Measurements from ENCODE around the gene TMPRSS12.
"Not testable (repeated sequence)": the region's sequence is repeated elsewhere in the genome, so short reads cannot be mapped to it uniquely, and the experiment has no call there.

TMPRSS12 gene

DNA sequence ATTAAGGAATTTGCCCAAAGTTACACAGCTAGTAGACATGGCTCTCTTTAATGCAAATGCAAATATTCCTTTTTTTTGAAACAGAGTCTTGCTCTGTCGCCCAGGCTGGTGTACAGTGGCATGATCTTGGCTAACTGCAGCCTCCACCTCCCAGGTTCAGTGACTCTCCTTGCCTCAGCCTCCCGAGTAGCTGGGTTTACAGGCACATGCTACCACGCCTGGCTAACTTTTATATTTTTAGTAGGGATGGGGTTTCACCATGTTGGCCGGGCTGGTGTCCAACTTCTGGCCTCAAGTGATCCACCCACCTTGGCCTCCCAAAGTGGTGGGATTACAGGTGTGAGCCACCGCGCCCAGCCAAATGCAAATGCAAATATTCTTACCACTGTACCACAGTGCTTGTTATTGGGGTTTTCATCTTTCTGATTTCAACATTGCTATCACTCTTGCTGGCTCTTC is 85.1 kb downstream of the TMPRSS12 start:
- FAIRE-seq = no peak

DNA sequence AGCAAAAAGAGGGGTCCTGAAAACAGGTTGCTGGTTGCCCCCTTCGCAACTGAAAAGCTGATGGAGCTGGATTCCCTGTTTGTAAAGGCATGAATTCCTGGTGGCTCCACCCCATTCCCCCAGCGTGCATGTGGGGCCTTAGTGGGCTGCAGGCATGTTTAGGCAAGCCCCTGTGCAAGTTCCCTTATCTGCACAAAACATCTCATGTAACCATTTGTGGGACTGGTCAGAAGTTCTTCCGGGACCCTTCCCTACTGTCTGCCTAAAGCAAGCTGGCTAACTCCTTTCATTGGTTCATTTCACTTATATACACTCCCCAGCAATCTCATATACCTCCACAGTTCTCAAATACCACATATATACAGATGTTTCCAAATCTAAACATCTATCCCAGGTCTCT is 85.7 kb downstream of the TMPRSS12 start:
- no peak for FAIRE-seq

DNA sequence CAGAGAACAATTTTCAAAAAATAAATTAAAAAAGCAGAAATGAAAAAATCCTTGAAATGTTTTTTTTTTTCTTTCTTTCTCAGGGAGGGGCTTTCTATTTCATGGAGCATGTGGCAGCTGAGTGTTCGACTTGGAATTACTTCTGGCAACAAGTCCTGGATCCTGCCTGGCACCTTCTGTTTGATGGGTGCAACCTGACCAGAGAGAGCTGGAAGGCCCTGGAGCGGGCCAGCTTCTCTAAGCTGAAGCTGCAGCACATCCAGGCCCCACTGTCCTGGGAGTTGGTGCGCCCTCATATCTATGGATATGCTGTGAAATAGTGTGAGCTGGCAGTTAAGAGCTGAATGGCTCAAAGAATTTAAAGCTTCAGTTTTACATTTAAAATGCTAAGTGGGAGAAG is 87.1 kb downstream of the TMPRSS12 start:
- FAIRE-seq = no peak

DNA sequence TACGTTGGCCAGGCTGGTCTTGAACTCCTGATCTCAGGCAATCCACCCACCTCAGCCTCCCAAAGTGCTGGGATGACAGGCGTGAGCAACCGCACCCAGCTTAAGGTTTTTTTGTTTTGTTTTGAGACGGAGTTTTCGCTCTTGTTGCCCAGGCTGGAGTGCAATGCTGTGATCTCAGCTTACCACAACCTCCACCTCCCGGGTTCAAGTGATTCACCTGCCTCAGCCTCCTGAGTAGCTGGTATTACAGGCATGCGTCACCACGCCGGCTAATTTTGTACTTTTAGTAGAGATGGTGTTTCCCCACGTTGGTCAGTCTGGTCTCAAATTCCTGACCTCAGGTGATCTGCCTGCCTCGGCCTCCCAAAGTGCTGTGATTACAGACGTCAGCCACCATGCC is 87.8 kb downstream of the TMPRSS12 start:
- not testable (repeated sequence) for FAIRE-seq

DNA sequence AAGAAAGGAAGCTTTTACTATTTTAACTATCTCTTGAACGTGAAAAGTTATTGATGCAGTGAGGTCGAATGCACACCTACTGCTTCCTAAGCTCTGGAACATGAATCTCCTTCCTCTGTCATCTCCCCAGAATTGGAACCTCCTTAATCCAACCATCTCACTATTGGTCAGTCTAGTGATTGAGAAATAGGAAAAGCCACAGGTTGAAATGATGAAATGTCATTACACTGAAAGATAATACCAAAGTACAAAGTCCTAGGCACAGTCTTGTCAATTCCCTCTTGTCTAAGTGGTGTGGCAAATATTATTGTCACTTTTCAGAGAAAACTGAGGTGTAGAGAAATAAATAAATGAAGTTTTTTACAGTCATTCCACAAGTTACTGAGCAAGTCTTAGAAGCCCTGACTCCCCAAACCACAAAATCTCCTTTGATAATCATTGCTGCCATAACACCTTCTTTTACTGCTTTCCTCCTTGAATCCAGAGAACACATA is 90.1 kb downstream of the TMPRSS12 start:
- FAIRE-seq = no peak

DNA sequence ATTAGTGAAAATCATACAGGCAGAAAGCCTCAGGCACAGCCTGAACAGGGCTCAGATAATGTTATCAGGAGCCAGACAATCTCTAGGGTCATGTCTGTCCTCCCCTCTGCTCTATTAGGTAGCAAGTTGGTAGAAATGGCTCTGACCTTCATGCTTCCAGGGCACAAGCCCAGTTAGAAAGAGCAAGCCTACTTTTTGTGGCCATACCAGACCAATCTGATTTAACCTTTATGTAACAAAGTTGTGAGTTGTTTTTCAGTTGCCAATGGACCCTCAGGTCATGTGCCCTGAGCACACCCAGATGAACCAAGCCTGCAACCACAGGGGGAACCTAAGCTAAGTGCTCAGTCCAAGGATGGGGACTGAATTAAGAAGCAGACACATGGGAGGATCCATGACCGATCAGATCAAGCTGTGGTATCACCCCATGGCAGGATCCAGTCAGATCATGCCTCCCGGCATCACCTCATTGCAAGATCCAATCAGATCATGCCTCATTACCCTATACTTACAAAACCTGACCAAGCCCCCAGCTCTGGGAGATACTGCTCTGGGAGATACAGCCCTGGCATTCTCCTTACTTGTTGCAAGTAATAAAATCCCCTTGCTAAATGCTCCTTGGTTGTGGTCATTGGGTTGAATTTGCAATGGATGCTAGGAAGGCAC is 90.9 kb downstream of the TMPRSS12 start:
- FAIRE-seq = no peak

DNA sequence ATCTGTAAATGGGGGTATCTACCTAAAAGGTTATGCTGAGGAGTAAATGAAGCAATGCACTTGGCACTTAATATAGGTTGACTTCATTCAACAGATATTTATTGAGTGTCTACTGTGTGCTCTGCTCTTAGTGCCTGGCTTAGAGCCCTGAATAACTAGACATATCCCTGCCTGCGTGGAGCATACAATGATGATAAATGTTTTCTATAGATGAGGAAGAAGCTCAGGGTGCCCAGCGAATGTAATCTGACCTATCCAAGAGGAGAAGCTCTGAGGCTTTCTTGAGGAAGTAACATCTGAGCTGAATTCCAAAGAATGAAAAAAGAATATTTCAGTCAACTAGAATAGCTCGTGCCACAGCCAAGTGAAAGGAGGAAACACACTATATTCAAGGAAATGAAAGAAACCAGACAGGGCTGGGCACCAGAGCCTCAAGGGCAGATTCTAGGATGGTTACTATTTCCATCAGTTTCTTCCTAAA is 91.7 kb downstream of the TMPRSS12 start:
- FAIRE-seq = no peak

DNA sequence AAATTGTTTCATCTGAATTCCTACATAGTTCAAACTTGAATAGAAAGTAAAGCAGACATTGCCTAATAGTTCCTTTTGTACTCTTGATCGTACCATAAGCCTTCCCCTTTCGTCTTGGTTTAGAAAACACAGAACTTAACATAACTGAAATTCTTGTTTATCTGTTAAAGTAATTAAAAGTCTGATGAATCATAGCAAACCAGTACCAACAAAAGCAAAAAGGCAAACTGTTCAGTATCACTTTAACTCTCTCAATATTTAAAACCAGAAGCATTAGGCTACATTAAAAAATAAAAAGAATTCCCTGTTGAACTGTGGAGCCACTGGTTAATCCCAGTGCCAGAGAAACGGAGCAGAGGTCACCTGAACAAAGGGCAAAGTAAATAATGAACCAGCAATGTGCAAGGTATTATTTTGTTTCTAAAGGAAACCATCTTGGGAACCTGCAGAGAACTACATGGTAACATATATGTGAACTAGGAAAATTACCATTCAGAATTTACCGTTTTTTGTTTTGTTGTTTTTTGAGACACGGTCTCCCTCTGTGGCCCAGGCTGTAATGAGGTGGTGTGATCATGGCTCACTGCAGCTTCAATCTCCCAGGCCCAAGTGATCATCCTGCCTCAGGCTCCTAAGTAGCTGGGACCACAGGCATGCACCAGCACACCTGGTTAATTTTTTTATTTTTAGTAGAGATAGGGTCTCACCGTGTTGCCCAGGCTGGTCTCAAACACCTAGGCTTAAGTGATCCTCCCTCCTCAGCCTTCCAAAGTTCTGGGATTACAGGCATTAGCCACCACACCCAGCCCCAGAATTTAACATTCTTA is 92.5 kb downstream of the TMPRSS12 start:
- FAIRE-seq = no peak

DNA sequence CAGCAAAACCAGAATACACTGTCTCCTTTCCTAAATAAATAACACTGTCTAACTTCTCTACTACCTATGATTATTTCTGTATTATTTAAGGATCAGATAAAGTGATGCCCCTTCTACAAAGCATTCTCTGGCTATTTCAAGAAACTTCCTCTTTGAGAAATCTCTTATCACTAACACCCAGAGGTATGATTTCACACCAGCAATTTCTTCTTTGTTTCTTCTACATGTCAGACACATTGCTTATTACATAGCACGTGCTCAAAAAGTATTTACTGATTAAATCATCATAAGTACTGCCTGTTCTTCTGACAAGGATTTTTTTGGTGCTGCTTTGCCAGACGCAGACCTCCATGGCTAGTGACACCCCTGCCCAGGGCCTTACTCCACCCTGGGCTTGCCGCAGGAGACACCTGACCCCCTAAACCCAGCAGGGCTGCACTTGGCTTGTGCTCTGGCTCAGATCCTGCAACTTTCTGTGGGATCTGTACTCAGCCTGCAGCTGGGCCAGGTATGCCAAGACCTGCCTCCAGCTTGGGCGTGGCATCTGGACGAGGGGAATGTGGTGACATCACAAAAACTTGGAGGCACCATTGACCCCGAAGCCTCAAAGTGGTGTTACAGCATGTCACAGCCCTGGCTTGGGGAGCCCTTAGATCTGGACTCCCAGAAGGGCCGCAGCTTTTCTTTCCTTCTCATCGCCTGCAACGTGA is 94.2 kb downstream of the TMPRSS12 start:
- no peak for FAIRE-seq
